Stimulated activated CD4-positive, alpha-beta T cell treated with anti-CD3 and anti-CD28 coated beads, TNF-alpha, amount 100 ng/mL, for 4 hours (primary cell): ENCODE data around the gene STAP2.
A peak's percentile ranks its signal among the peaks of the same experiment; 100 is the strongest.

Experiments
- DNase-seq, 3 experiments: peaks; one replicate each; pipeline ENCODE4 v3.0.0-alpha.2; 2020; ENCODE audit warnings: low read depth in 3 of 3

STAP2 gene, protein sequence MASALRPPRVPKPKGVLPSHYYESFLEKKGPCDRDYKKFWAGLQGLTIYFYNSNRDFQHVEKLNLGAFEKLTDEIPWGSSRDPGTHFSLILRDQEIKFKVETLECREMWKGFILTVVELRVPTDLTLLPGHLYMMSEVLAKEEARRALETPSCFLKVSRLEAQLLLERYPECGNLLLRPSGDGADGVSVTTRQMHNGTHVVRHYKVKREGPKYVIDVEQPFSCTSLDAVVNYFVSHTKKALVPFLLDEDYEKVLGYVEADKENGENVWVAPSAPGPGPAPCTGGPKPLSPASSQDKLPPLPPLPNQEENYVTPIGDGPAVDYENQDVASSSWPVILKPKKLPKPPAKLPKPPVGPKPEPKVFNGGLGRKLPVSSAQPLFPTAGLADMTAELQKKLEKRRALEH

GRCh38 chr19:4338441-4339355 lies at the start of gene STAP2:
STAP2 (minus strand) TSS chr19:4338827; CDS start chr19:4338753, 74 bp downstream.
- DNase-seq = no peak

DNA sequence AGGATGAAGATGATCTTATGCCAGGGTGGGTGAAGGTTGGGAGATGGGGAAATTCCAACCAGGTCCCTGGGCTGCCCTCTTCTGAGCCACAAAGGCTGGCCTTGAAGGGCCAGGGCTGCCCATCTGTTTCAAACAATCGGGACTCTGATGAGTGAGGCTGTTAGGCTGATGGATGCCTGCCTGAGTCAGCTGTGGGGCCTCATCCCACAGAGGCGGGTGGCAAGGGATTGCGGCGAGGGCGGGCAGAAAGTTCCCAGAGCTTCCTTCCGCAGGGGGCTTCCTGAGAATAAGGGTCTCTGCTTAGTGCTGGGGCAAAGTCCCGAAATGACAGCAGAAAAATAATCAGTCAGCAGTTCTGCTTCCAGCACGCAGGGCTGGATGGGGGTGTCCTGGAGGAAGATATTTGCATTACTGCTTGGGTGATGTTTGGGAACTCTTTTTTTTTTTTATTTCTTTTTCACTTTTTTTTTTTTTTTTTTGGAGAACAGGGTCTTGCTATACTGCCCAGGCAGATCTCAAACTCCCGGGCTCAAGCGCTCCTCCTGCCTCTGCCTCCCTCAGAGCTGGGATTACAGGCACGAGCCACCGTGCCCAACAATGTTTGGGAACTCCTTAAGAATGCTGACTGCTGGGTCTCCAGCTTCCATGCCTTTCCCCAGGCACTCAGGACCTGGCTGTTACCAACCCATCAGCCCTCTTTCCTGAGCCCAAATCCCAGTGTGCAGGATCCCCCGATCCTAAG lies 47.6 kb upstream of the STAP2 start:
- no peak for DNase-seq

DNA sequence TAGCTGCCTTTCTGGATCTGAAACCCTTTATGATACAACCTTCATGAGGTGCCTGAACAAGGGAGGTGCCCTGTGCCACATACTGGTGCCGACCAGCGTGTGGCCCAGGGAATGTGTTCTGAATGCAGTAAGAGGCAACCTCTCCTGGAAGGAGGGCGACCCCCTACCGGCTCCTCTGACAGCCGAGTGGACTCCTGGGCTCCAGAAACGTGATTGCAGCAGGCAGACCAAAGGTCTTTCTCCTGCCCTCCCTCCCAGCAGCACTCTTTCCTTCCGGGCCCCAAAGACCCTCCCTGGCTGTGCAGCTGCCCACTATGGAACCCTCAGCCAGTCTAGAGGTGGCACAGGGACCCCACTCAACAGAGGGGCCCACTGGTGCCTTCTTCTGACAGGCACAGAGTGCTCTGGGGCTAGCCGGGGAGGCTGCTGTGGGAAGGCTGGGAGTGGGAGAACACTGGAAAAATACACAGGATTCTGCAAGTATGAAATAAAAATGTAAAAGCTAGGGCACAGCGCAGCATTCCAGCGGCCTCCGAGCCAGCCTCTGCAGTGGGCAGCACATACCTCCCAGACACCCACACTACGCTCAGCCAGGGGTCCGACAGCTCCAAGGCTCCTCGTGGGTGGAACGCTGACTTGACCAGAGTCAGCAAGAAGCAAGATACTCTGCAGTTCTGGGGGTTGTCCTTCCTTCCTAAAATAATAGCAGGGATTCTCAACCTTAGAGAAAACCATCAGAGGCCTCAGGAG lies 46.8 kb upstream of the STAP2 start:
- DNase-seq = no peak

DNA sequence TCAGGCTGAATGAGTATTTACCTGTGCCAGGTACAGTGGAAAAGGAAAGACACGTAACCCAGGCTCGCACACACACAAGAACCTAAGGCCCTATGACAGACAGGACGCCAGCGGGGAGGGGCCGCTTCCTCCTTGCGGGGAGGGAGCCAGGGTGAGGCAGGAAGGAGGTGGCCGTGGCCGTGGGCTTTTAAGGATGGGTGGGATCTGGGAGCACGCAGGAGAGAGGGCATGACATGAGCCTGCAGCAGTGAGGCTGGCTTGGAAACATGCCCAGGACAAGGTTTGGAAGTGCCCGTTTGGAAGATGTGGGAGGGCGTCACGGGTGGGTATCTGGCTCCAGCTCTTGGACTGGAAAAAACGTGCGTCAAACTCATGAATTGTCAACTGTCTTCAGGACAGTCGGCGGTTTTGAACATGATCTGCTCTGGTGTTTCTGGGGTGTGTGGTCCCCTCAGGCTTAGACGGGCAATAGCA lies 41.7 kb upstream of the STAP2 start:
- peak in 1 of 3 experiments; percentile 28 for DNase-seq

DNA sequence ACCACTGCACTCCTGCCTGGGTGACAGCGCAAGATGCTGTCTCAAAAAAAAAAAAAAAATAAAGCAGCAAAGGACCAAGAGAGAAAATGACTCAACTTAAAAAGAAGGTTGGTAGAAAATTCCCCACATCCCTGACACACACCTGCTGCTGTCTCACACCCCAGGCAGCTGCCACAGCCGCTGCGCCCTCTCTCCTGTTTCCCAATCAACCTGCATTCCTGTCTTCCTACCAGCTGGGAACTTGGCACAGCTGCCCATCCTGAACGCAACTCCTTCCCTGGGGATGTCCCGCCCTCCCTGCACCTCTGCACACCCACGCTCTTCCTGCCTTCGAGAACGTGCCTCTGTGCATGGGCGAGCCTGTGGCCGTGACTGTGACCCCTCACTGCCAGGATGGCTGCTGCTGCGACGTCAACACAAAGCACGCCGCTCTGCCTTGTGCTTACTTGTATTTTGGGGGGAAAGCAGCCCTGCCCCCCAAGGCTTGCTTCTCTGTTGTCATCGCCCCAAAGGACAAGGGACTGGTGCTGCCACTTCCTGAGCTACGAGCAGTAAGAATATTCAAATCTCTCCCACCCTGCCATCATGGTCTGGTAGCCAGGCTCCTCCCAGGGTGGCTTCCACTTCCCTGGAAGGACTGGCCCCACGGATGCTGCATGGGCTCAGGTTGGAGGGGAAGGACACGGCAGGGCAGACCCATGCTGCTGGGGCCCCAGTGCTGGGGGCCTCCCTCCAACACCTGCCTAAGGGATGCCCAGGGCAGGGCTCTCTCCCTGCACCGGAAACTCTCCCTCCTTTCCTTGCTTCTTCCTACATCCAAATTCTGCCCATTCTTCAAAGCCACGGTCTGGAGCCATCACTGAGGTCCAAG lies 41.0 kb upstream of the STAP2 start:
- DNase-seq = no peak

GRCh38 chr19:4378886-4379285 lies 40.3 kb upstream of the STAP2 start:
- DNase-seq = no peak

- DNase-seq = no peak
These were observed 38.6 kb upstream of the STAP2 start for GRCh38 chr19:4376991-4377781.

DNA sequence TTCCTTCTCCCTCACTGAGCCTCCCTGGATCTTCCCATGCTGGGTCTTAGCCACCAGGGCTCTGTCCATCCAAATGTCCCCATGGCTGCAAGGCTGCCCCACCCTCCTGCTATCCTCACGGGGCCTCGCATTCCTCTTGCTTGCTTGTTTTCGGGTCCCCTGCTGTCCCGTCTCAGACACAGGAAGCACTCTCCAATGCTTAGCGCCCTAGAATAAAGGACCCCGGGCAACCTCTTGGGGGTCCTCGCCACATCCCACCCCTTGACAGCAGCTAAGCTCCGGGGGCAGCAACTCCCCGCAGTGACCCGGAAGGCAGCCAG lies 38.0 kb upstream of the STAP2 start:
- DNase-seq = no peak

DNA sequence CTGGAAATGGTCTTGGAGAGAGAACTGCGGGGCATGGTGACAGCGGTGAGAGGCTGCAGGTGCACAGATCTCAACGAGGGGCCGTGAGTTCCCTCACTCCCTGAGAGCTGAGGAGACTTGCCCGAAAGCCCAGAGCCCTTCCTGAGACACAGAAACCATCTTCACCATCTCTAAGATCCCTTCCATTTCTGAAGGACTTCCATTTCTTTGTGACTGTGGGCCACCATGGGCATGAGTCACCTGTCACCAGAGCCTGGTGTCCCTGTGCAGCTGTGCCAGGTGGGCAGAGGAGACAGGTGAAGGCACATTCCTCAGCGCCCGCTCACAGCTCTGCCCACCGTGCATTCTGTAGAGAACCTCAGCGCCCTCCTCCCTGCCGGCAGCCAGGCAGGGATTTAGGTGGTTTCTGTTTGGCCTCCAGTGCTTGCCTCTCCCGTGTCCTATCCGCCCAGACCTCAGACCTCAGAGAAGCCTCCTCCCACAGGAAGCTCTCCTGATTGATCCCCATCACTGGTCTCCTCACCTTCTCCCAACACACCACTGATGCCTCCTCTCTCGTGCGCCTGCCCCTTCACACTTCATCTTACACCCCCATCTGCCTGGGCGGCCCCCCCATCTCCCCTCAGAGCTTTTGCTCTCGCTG lies 37.5 kb upstream of the STAP2 start:
- no peak for DNase-seq

GRCh38 chr19:4375164-4376027 lies 36.8 kb upstream of the STAP2 start:
- no peak for DNase-seq

- no peak for DNase-seq
These were observed 36.0 kb upstream of the STAP2 start for GRCh38 chr19:4374498-4375163.

- no peak for DNase-seq
These were observed 35.2 kb upstream of the STAP2 start for GRCh38 chr19:4373601-4374497.

GRCh38 chr19:4373013-4373367 lies 34.4 kb upstream of the STAP2 start:
- no peak for DNase-seq

DNA sequence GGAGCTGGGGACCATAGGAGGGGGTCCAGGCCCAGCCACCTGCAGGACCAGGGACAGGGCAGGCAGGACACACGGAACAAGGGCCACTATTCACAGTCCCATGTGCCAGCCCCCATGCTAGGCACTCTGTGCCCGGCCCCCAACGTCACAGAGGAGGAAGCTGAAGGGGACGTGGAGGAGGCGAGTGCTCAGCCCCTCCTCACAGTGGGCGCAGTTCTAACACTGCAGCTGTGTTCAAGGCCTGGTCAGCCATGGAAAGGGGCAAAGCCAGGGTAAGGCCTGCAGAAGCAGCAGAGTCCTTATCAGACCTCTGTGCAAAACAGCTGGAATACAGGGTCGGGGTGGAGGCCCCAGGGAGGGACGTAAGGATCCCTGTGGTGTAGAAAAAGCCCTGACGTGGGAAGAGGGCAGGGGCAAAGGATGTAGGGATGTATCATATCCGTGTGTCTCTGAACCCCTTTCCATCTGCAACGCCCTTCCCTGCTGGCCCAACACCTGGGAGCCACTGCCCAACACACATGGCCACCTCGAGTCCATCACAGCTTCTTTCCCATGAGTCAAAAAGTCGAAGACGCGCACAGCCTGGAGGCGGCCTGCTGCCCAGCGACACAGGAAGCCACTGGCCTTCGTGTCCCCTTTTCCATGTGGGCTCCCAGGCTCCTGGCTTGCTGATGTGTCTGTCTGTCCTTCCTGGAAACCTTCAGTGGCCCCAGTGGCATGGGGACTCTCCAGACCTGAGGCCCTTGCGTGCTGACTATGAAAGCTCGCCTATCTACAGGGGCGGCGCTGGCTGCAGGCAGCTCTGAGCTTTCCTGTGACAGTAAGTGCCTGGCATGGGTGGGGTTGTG lies 33.8 kb upstream of the STAP2 start:
- no peak for DNase-seq
